Activated naive CD8-positive, alpha-beta T cell treated with anti-CD3 and anti-CD28 coated beads, Interleukin-2, amount 50 U/mL, for 24 hours (primary cell): ENCODE results near the gene CALML3.

ENCODE experiments used
- ATAC-seq: fragments of 150-1000 bp; cut with Tn5 transposase; one replicate; pipeline ENCODE4 v1.10.0; 2021
- DNase-seq: peaks from one replicate; pipeline ENCODE4 v3.0.0; 2021
- H3K27ac Mint-ChIP-seq: one replicate; pipeline ENCODE4 v1.8.0; 2021; ENCODE audit warnings: mild to moderate bottlenecking, mixed read lengths
- H3K27me3 Mint-ChIP-seq: one replicate; pipeline ENCODE4 v1.8.0; 2021; ENCODE audit warnings: mixed read lengths
- H3K36me3 Mint-ChIP-seq: one replicate; pipeline ENCODE4 v1.8.0; 2021; ENCODE audit warnings: low read depth, mixed read lengths
- H3K4me1 Mint-ChIP-seq: one replicate; pipeline ENCODE4 v1.8.0; 2021; ENCODE audit warnings: mixed read lengths
- H3K4me3 Mint-ChIP-seq: one replicate; pipeline ENCODE4 v1.8.0; 2021; ENCODE audit warnings: mild to moderate bottlenecking, moderate library complexity, mixed read lengths
- H3K9me3 Mint-ChIP-seq: one replicate; pipeline ENCODE4 v1.8.0; 2021; ENCODE audit warnings: mixed read lengths

CALML3 gene

GRCh38 chr10:5485948-5486852 lies 38.6 kb upstream of the CALML3 start:
- no peak for ATAC-seq
- Mint-ChIP-seq H3K4me1 (peaks cover 2% of the 10 kb centered on the region), H3K4me3 (no peak overlapping the region), H3K27ac (no peak overlapping the region), H3K36me3 (no peaks in the 10 kb centered on the region), H3K27me3 (no peaks in the 10 kb centered on the region), H3K9me3 (no peaks in the 10 kb centered on the region)
- DNase-seq, result no peak

DNA sequence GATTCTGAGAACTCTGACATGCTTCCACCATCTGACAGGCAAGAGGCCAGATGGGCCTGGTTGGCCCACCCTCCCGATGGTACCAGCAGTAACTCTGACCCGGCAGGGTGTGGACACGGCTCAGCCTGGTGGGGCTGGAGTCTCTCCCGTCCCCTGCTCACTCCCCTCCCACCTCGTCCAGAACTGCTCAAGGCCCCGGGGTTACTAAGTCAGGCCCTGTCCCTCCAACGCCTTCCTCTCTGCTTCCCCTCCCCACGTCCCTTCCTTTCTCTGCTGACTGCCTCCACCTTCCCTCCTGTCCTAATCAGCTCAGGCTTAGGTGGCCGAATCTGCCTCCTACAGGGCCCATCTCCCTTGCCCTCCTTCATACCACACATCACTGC lies 37.9 kb upstream of the CALML3 start:
- Mint-ChIP-seq H3K4me3 (no peak overlapping the region), H3K36me3 (no peaks in the 10 kb centered on the region), H3K27me3 (no peaks in the 10 kb centered on the region), H3K4me1 (peaks cover 2% of the 10 kb centered on the region), H3K9me3 (peaks cover under 1% of the 10 kb centered on the region), H3K27ac (no peak overlapping the region)
- no peak for DNase-seq
- ATAC-seq, result no peak

GRCh38 chr10:5488272-5489161 lies 36.2 kb upstream of the CALML3 start:
- DNase-seq (no peak), ATAC-seq (no peak)
- H3K36me3 Mint-ChIP-seq, result peaks cover 1% of the 10 kb centered on the region
- no peak overlapping the region for H3K4me3 Mint-ChIP-seq
- H3K4me1 Mint-ChIP-seq, result peaks cover 2% of the 10 kb centered on the region
- no peak overlapping the region for H3K27ac Mint-ChIP-seq
- peaks cover 5% of the 10 kb centered on the region for H3K9me3 Mint-ChIP-seq
- no peaks in the 10 kb centered on the region for H3K27me3 Mint-ChIP-seq

DNA sequence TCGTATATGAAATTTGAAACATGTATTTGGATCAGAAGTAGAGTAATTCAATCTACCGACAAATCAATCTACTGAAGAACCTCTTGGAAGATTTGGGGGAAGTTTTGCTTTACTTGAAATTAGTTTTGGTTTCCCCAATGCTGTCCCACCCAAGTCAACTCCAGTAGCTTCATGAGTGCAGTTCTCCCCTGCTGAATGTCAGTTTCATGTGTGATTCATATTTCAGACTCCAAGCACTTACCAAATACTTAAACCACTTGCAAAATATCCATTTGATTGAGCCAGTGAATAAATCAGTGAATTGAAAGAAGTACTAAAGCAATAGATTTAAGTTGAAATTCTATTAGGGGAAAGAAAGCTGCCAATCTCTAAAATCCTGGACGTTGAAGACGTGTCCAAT lies 34.7 kb upstream of the CALML3 start:
- Mint-ChIP-seq H3K36me3 (peaks cover 1% of the 10 kb centered on the region), H3K9me3 (peaks cover 5% of the 10 kb centered on the region), H3K27ac (no peak overlapping the region), H3K4me3 (no peak overlapping the region), H3K27me3 (no peaks in the 10 kb centered on the region), H3K4me1 (peaks cover 2% of the 10 kb centered on the region)
- no peak for ATAC-seq
- DNase-seq, result no peak

DNA sequence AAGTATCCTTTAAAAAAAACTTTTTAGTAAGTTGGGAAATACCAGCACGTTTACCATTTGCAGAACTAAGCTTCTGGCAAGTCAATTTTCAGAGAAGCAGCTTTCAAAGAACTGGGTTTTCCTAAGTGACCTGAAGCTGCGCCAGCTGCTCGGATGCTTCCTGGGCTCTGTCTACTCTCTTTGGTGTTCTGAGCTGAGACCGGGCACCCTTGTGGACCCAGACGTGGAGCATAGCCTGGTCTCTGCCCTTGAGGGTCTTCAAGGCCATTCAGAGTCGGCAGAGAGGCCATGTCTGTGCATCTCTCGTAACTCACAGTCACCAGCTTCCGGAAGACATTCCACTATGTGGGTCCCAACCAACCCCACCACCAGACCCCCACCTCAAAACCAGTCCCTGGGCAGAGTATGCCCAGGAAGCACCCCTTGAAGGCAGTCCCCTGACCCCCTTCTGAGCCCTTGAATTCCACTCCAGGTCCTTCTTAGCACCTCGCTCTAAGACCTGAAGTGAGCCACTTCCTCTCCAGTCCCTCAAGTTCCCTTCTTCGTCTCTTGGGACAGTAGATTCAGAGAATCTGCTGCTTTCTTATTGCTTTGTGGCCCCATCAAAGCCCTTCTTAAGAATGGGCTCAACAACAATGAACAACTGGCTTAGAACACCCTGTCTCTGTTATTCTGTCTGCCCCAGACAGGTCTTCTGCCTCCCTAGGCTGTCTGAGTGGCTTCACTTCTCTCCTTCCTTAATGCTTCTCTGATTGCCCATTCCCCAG lies 33.9 kb upstream of the CALML3 start:
- no peak overlapping the region for H3K4me3 Mint-ChIP-seq
- ATAC-seq (no peak), DNase-seq (no peak)
- H3K27me3 Mint-ChIP-seq, result no peaks in the 10 kb centered on the region
- H3K36me3 Mint-ChIP-seq, result peaks cover 1% of the 10 kb centered on the region
- peaks cover 5% of the 10 kb centered on the region for H3K9me3 Mint-ChIP-seq
- peaks cover 2% of the 10 kb centered on the region for H3K4me1 Mint-ChIP-seq
- H3K27ac Mint-ChIP-seq, result no peak overlapping the region

DNA sequence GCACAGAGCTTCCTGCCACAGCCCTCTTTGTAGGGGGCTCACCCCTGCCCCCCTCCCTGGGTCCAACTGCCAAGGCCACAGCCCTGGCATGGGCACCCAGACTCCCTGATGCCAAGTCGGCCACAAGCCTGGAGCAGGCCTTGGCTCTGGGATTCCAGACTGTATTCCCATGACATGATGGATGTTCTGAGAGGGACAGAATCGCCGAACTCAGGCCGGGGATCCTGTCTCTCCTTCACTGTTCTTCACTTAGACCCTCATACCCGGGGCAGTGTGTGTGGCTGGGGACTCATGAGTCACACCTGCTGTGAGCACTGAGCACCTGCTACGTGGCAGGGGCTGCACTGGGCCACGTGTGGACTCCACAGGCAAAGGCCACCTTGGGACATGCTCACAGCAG lies 33.3 kb upstream of the CALML3 start:
- Mint-ChIP-seq H3K4me1 (peaks cover 2% of the 10 kb centered on the region), H3K36me3 (peaks cover 1% of the 10 kb centered on the region), H3K27ac (no peak overlapping the region), H3K27me3 (no peaks in the 10 kb centered on the region), H3K9me3 (peaks cover 5% of the 10 kb centered on the region), H3K4me3 (no peak overlapping the region)
- no peak for DNase-seq
- ATAC-seq, result no peak

DNA sequence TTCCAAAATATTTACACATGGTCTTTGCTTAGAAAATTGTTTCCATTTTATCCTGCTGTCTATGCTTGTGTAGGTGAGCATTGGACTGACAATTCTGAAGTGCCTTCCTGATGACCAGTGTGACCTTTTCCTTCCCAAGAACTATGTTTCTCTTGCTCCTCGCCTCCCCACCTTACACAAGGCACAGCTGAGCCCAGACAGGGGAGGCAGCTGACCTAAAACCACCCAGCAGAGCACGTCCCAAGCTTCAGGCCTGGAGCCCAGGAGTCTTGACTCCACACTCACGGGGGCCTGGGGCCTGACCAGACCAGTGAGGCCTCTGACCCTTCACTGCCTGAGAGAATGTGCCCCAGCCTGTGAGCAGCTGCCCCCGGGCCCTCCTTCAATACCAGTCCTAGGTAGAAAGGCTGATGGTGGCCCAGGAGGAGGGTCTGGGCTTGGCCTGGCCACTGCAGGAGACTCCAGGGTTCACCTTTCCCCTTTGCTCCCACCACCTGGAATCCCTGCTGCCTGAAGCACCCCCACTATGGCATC lies 32.4 kb upstream of the CALML3 start:
- Mint-ChIP-seq H3K4me3 (no peak overlapping the region), H3K4me1 (peaks cover 2% of the 10 kb centered on the region), H3K36me3 (peaks cover 1% of the 10 kb centered on the region), H3K27me3 (no peaks in the 10 kb centered on the region), H3K27ac (no peak overlapping the region), H3K9me3 (peaks cover 5% of the 10 kb centered on the region)
- ATAC-seq (no peak), DNase-seq (no peak)

- H3K4me1 Mint-ChIP-seq, result peaks cover 2% of the 10 kb centered on the region
- H3K9me3 Mint-ChIP-seq, result peaks cover 5% of the 10 kb centered on the region
- H3K4me3 Mint-ChIP-seq, result no peak overlapping the region
- no peak for ATAC-seq
- no peaks in the 10 kb centered on the region for H3K27me3 Mint-ChIP-seq
- DNase-seq, result no peak
- H3K27ac Mint-ChIP-seq, result no peak overlapping the region
- H3K36me3 Mint-ChIP-seq, result peaks cover 1% of the 10 kb centered on the region
These were observed 31.7 kb upstream of the CALML3 start for GRCh38 chr10:5492929-5493576.

GRCh38 chr10:5493691-5494090 lies 31.1 kb upstream of the CALML3 start:
- Mint-ChIP-seq H3K36me3 (peaks cover 1% of the 10 kb centered on the region), H3K4me1 (peaks cover 2% of the 10 kb centered on the region), H3K4me3 (no peak overlapping the region), H3K27ac (no peak overlapping the region), H3K9me3 (peaks cover 5% of the 10 kb centered on the region), H3K27me3 (no peaks in the 10 kb centered on the region)
- ATAC-seq, result no peak
- DNase-seq, result no peak

DNA sequence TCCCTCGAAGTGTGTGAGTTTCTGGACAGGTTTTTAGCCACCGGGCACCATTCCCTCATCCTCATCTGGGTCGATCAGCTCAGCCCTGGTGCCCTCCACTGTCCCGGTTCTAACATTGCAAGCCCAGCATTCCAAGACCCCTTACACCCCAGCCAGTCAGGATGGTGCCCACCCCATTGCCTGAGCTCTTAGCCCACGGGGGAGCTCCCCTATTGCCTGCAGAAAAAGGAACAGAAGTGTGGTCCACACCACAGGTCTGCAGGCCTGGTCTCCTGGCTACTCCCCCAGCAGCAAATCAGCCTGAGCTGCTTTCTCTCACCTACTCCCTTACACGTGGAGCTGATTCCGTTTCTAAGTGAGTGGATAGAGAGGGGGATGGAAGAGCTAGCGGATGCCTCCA lies 30.1 kb upstream of the CALML3 start:
- H3K36me3 Mint-ChIP-seq, result peaks cover 1% of the 10 kb centered on the region
- H3K27ac Mint-ChIP-seq, result no peak overlapping the region
- H3K27me3 Mint-ChIP-seq, result no peaks in the 10 kb centered on the region

DNA sequence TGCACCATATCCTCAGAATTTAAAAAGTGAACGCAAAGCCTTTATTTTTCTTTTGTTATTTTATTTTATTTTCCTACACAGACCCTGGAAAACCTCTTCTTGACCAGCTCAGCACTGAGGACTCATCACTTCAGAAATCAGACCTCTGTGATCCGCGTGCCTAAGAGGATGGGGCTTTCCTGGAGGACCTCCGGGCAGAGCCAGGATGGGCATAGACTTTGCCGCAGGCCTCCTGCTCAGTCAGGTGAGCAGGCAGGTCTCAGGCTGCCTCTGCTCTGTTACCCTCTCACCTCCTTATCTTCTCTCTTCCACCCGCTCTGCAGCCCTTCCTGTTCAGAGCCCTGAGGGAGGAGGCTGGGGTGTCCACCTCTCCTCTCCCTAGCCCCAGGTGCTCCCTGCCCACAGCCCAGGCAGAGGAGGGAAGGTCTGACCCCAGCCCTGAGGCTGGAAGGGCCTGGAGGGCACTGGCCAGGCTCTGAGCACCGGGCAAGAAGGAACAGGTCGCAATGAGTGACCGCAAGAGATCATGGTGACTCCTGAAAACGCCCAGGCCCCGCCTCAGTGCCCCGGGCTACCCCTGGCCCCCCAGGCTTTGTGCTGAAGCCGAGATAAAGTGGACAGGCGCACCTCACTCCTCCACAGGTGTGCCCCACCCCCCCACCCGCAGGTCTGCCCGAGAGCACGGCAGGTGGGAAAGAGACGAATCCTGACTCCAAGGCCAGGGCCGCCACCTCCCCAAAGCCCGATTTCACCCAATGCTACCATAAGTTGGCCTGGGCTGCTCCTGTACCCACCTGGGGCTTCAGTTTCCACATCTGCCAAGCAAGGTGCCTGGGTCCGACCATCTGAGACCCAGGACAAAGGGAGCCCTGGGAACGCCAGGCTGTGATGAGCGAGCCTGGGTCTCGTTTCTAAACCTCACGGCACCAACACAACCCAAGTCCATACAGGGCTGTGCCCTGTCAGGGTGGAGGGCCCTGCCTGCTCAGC lies 28.2 kb upstream of the CALML3 start:
- H3K27ac Mint-ChIP-seq, result no peak overlapping the region
- H3K27me3 Mint-ChIP-seq, result no peaks in the 10 kb centered on the region
- peaks cover 1% of the 10 kb centered on the region for H3K36me3 Mint-ChIP-seq
- no peak overlapping the region for H3K4me3 Mint-ChIP-seq
- ATAC-seq (no peak), DNase-seq (no peak)
- H3K4me1 Mint-ChIP-seq, result no peaks in the 10 kb centered on the region
- peaks cover 5% of the 10 kb centered on the region for H3K9me3 Mint-ChIP-seq

More for the DNA sequence above, 30.1 kb upstream of the CALML3 start:
- no peak for ATAC-seq
- DNase-seq, result no peak
- Mint-ChIP-seq H3K9me3 (peaks cover 5% of the 10 kb centered on the region), H3K4me3 (no peak overlapping the region), H3K4me1 (peaks cover 2% of the 10 kb centered on the region)

GRCh38 chr10:5497289-5497688 lies 27.5 kb upstream of the CALML3 start:
- ATAC-seq (no peak), DNase-seq (no peak)
- no peaks in the 10 kb centered on the region for H3K4me1 Mint-ChIP-seq
- H3K9me3 Mint-ChIP-seq, result peaks cover under 1% of the 10 kb centered on the region
- H3K36me3 Mint-ChIP-seq, result no peaks in the 10 kb centered on the region
- no peak overlapping the region for H3K4me3 Mint-ChIP-seq
- H3K27me3 Mint-ChIP-seq, result no peaks in the 10 kb centered on the region
- no peak overlapping the region for H3K27ac Mint-ChIP-seq
